ENCODE results near the gene PBX3. TPM values are rescaled to one million over a fixed set of nuclear protein-coding genes. Genes with fewer than 3 reads are reported as not detected.
"Not testable (repeated sequence)": the region's sequence is repeated elsewhere in the genome, so short reads cannot be mapped to it uniquely, and the experiment has no call there.

PBX3 gene
- total RNA-seq, 1 experiment from 2014 or later, result 38.1 TPM

DNA sequence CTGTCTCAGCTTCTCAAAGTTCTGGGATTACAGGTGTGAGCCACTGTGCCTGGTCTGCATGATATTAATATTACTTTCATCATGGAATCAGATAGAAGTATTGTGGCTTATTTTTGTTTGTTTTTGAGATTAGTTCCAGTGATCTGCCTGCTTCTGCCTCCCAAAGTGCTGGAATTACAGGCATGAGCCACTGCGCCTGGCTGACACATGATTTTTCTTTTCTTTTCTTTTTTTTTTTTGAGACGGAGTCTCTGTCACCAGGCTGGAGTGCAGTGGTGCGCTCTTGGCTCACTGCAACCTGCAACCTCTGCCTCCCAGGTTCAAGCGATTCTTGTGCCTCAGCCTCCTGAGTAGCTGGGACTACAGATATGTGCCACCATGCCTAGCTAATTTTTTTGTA is 29.6 kb downstream of the PBX3 start:
- DNase-seq (ENCODE audit: low read depth), result not testable (repeated sequence)

DNA sequence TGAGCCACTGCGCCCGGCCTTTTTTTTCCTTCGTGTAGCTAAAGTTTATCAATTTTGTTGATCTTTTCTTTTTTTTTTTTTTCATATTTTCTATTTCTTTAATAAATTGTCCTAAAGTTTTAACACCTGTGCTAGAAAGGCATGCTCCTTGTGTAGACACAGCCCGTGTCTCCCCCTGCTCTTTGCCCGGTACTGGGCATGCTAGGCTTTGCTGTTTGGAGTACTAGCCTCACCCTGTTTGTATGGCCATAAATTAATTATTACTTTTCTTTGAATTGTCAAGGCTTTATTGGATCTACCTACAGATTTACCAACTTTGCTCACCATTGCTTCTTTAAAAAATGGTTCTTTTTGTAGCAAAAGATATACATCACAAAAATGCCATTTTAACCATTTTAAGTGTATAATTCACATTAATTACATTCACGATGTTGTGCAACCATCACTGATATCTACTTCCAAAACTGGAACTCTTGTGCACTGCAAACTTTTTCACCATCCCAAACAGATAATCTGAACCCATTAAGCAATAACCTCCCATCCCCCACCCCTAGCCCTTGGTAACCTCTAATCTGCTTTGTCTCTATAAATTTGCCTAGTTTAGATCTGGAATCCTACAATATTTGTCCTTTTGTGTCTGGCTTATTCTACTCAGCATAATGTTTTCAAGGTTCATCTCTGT is 31.5 kb downstream of the PBX3 start:
- DNase-seq (ENCODE audit: low read depth), result not testable (repeated sequence)

DNA sequence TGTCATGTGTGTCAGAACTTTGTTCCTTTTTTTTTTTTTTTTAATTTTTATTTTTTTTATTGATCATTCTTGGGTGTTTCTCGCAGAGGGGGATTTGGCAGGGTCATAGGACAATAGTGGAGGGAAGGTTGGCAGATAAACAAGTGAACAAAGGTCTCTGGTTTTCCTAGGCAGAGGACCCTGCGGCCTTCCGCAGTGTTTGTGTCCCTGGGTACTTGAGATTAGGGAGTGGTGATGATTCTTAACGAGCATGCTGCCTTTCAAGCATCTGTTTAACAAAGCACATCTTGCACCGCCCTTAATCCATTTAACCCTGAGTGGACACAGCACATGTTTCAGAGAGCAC is 32.0 kb downstream of the PBX3 start:
- DNase-seq (ENCODE audit: low read depth), result not testable (repeated sequence)

DNA sequence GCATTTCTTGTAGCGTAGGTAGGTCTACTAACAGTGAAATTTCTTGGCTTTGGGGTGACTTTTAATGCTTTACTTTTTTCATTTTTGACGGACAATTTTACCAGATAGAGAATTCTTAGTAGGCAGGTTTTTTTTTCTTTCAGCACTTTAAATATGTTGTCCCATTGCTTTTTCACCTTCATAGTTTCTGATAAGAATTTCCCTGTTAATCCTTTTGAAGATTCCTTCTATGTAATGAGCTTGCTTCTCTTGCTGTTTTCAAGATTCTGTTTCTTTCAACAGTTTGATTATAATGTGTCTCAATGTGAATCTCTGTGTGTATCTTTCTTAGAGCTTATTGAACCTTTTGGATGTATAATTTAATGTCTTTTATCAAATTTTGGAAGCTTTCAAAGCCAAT is 35.5 kb downstream of the PBX3 start:
- no peak for DNase-seq (ENCODE audit: low read depth)

DNA sequence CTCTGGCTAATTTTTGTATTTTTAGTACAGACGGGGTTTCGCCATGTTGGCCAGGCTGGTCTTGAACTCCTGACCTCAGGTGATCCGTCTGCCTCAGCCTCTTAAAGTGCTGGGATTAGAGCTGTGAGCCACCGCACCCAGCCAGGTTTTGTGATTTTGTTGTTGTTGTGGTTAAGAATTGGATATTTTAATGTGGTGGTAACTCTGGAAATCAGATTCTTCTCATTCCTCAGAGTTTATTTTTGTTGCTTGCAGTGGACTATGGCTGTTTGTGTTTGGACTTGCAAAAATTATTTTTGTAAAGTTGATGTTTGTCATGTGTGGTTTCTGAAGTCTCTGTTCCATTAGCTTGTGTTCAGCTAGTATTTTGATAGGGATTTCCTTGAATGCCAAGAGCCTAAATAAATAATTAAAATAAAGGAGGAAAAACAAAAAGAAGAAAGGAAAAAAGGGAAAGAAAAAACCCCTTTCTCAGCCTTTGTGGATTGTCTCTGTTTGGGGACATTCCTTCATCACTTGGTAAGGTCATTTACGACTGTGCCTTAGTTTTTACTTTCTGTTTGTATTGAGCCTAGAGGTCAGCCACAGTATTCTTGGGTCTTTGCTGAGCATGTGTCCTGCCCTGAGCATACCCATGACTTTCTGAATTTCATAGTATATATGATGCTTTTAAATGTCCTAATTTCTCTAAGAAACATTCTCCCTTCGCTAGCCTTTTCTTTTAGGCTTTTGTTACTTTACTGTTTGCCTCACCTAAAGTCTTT is 37.3 kb downstream of the PBX3 start:
- DNase-seq (ENCODE audit: low read depth), result peak; percentile 75

DNA sequence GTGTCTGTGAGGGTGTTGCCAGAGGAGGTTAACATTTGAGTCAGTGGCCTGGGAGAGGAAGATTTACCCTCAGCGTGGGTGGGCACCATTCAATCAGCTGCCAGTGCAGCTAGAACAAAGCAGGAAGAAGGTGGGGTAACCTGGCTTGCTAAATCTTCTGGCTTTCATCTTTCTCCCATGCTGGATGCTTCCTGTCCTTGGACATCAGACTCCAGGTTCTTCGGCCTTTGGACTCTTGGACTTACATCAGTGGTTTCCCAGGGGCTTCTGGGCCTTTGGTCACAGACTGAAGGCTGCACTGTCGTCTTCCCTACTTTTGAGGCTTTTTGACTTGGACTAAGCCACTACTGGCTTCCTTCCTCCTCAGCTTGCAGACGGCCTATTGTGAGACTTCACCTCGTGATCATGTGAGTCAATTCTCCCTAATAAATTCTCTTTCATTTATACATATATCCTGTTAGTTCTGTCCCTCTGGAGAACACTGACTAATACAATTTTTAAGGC is 38.1 kb downstream of the PBX3 start:
- no peak for DNase-seq (ENCODE audit: low read depth)

GRCh38 chr9:125787715-125788114 is 40.5 kb downstream of the PBX3 start:
- no peak for DNase-seq (ENCODE audit: low read depth)

GRCh38 chr9:125789196-125789595 is 42.0 kb downstream of the PBX3 start:
- DNase-seq (ENCODE audit: low read depth), result peak; percentile 4

DNA sequence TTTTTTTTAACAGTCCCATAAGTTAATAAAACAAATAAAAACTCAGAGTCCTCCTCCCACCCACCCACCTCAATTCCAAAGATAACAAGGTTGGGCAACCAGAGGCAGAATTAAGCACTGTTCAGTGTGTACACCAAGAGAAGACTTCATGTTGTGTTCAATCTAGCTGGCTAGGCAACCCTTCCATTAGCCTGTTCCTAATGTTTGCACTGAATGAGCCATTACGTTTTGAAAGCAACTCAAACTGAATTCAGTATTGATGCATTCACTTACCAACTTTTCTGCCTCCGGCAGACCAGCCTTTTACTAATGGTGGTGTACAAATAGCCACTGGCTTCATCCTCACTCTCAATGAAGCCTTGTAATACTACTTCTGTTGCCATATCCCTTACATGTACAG is 47.5 kb downstream of the PBX3 start:
- no peak for DNase-seq (ENCODE audit: low read depth)

GRCh38 chr9:125795970-125796596 is 48.9 kb downstream of the PBX3 start:
- no peak for DNase-seq (ENCODE audit: low read depth)

GRCh38 chr9:125797930-125798329 is 50.8 kb downstream of the PBX3 start:
- DNase-seq (ENCODE audit: low read depth), result no peak

DNA sequence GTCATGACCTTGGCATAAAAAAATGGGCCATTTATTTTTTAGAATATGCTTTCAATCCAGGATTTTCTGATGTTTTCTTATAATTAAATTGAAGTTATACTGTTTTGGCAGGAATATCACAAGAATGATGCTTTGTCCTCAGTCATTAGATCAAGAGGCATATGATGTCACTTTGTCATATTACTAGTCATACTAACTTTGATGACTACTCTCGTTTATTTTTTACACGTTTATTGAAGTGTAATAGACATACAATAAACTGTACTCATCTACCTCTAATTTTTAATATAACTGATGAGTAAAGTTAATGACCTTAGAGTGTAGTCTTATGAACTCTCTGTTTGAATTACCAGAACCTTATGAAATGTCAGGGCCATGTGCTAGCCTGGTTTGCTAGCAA is 56.4 kb downstream of the PBX3 start:
- no peak for DNase-seq (ENCODE audit: low read depth)

DNA sequence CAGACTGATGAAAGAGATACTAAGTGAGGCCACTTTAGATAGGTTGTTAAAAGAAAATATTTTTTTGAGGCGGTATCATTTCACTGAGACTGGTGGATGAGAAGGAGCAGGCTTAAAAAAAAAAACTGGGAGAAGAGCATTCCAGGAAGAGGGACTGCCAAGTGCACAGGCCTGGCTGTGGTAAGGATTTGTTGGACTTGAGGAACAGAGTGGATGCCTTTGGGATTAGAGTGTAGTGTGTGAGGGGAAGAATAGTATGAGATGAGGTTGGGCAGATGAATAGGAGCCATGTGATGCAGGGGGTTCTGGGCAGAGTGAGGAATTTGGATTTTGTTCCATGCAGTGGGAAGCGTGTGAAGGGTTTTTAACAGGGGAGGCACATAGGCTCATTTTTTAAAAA is 57.9 kb downstream of the PBX3 start:
- peak; percentile 76 for DNase-seq (ENCODE audit: low read depth)

DNA sequence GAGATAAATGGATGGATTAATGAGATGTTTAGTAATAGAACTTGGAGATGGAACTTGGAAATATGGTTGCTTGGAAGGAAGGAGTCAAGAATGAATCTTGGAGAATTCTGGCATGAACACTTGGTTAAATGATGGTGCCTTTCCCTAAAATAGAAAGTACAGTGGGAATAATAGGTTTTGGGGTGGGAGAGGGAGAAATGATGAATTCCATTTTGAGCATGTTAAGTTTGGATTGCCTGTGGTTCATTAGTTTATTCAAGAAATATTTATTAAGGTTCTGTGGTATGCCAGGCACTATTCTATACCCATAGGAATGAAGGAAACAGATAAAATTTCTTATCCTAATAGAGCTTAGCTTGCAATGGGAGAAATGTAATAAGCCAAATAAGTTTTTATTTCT is 58.4 kb downstream of the PBX3 start:
- DNase-seq (ENCODE audit: low read depth), result no peak

DNA sequence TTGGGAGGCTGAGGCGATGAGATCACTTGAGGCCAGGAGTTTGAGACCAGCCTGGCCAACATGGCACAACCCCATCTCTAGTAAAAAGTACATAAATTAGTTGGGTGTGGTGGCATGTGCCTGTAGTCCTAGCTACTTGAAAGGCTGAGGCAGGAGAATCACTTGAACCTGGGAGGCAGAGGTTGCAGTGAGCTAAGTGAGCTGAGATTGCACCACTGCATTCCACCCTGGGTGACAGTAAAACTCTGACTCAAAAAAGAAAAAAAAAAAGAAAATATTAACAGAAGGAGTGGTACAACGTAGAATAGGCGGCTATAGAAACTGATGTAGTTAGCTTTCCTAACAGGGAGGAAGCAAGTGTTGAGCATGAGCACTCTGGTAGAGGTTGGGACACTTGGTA is 59.9 kb downstream of the PBX3 start:
- DNase-seq (ENCODE audit: low read depth), result peak; percentile 35

DNA sequence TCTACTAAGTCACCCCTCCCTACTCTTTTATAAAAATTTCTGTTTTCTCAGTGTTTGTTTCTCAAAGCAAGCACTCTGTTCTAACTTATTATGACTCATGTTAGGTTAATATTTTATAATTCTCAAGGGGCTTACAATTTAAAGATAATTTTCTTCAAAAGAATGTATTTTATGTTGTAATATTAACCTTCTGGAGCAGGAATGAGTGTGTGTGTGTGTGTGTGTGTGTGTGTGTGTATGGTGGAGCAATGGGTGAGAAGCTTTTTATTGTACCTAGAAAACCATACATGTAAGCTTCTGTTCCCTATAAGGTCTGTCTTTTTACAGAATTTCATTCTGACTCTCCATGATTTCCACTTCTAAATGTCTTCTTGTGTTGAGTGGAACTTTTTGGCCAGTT is 63.0 kb downstream of the PBX3 start:
- peak; percentile 75 for DNase-seq (ENCODE audit: low read depth)

DNA sequence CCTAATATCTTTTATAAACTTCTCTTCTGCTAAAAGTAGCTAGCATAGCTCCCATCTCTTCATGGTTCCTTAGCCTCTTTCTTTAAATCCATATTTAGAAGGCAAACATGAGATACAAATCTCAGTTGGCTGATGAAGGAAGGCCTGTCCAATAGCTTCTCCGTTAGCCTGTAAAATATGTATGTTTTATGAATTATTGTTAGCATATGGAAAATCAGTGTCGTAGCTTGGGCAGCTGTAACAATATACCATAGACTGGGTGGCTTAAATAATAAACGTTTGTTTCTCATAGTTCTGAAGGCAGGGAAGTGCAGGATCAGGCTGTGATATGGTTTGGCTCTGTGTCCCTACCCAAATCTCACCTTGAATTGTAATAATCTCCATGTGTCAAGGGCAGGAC is 63.8 kb downstream of the PBX3 start:
- DNase-seq (ENCODE audit: low read depth), result no peak

DNA sequence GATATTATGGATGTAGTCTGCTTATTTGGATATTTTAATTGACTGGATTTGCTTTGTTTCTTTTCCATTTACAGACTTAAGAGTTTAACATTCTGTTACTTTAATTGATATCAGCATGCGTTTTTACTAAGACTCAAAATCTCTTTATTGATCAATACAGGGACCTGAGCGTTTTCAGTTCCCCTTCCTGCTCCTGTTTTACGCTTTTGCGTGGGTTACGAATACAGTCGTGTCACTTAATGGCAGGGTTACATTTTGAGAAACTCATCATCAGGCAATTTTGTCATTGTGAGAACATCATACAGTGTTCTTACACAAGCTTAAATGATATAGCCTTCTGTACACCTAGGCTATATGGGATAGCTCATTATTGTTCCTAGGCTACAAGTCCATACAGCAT is 65.2 kb downstream of the PBX3 start:
- no peak for DNase-seq (ENCODE audit: low read depth)

GRCh38 chr9:125815568-125815967 is 68.4 kb downstream of the PBX3 start:
- peak; percentile 26 for DNase-seq (ENCODE audit: low read depth)

- DNase-seq (ENCODE audit: low read depth), result no peak
Observed at GRCh38 chr9:125816321-125816720, 69.1 kb downstream of the PBX3 start.

GRCh38 chr9:125820100-125820804 is 73.1 kb downstream of the PBX3 start:
- DNase-seq (ENCODE audit: low read depth), result peak; percentile 39

DNA sequence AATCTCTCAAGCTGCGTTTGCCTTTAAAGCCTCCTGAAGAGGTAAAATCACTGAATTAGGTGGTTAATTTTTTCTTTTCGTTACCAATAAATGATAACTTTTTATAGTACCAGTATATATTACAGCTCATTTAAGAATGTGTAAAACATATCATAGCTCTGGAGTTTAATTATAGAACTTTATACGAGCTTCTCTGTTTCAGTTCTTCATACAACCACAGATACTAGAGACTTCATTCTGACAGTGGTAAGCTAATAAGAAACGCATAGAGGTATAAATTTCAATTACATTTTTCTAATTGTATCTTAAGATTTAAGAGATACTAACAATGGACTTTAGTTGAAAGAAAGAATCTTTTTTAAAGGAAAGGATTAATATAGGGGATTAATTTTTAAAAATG is 73.9 kb downstream of the PBX3 start:
- DNase-seq (ENCODE audit: low read depth), result no peak
